KOPT-K1 (cell line): ENCODE results near the gene ARID2.

Source experiments
- H3K27ac ChIP-seq: fragments of 200-600 bp; sonication (generic); 2 replicates; pipeline ENCODE4 v1.5.1; 2016; ENCODE audit warnings: antibody characterized with exemption, mild to moderate bottlenecking, low read depth, low read length; ENCODE audit not compliant: poor library complexity, severe bottlenecking
- H3K36me3 ChIP-seq: fragments of 200-600 bp; sonication (generic); 2 replicates; pipeline ENCODE4 v1.5.1; 2017; ENCODE audit warnings: antibody characterized with exemption, mild to moderate bottlenecking, low read length, moderate library complexity; ENCODE audit not compliant: insufficient read depth
- H3K9me3 ChIP-seq: fragments of 200-600 bp; sonication (generic); 2 replicates; pipeline ENCODE4 v1.5.1; 2017; ENCODE audit warnings: antibody characterized with exemption, low read length, mild to moderate bottlenecking; ENCODE audit not compliant: insufficient read depth, poor library complexity, severe bottlenecking

ARID2 gene

GRCh38 chr12:45768194-45768593 is 38.7 kb downstream of the ARID2 start:
- H3K9me3 ChIP-seq, result peaks cover 34% of the 10 kb centered on the region
- H3K36me3 ChIP-seq, result peaks cover 38% of the 10 kb centered on the region
- H3K27ac ChIP-seq, result no peak overlapping the region

- no peak overlapping the region for H3K27ac ChIP-seq
- peaks cover 19% of the 10 kb centered on the region for H3K9me3 ChIP-seq
- H3K36me3 ChIP-seq, result peaks cover 18% of the 10 kb centered on the region
Measured at GRCh38 chr12:45773747-45774146, 44.2 kb downstream of the ARID2 start.

- H3K9me3 ChIP-seq, result peaks cover 10% of the 10 kb centered on the region
Measured at GRCh38 chr12:45774508-45775162, 45.1 kb downstream of the ARID2 start.

GRCh38 chr12:45775465-45775864 is 46.0 kb downstream of the ARID2 start:
- H3K36me3 ChIP-seq, result peaks cover 2% of the 10 kb centered on the region; the same call in 1 of the 2 replicates
- peaks cover 2% of the 10 kb centered on the region for H3K9me3 ChIP-seq
- H3K27ac ChIP-seq, result no peak overlapping the region

More at GRCh38 chr12:45774508-45775162, 45.1 kb downstream of the ARID2 start:
- Histone ChIP-seq H3K27ac (no peak overlapping the region), H3K36me3 (peaks cover 9% of the 10 kb centered on the region)

- Histone ChIP-seq H3K36me3 (no peaks in the 10 kb centered on the region), H3K27ac (no peak overlapping the region), H3K9me3 (no peaks in the 10 kb centered on the region)
Measured at GRCh38 chr12:45775964-45776363, 46.5 kb downstream of the ARID2 start.

GRCh38 chr12:45779936-45780335 is 50.4 kb downstream of the ARID2 start:
- H3K27ac ChIP-seq, result no peak overlapping the region
- no peaks in the 10 kb centered on the region for H3K9me3 ChIP-seq
- no peaks in the 10 kb centered on the region for H3K36me3 ChIP-seq

GRCh38 chr12:45781080-45781479 is 51.6 kb downstream of the ARID2 start:
- no peaks in the 10 kb centered on the region; the same call in 1 of the 2 replicates for H3K36me3 ChIP-seq
- no peak overlapping the region for H3K27ac ChIP-seq
- no peaks in the 10 kb centered on the region for H3K9me3 ChIP-seq

GRCh38 chr12:45785315-45785714 is 55.8 kb downstream of the ARID2 start:
- no peaks in the 10 kb centered on the region for H3K9me3 ChIP-seq
- no peaks in the 10 kb centered on the region; the same call in 1 of the 2 replicates for H3K36me3 ChIP-seq
- no peak overlapping the region for H3K27ac ChIP-seq

GRCh38 chr12:45789025-45789424 is 59.5 kb downstream of the ARID2 start:
- Histone ChIP-seq H3K9me3 (no peaks in the 10 kb centered on the region), H3K27ac (no peak overlapping the region), H3K36me3 (peaks cover 3% of the 10 kb centered on the region)

- peaks cover 4% of the 10 kb centered on the region for H3K9me3 ChIP-seq
- peaks cover 12% of the 10 kb centered on the region for H3K36me3 ChIP-seq
- H3K27ac ChIP-seq, result no peak overlapping the region
Measured at GRCh38 chr12:45794422-45794821, 64.9 kb downstream of the ARID2 start.

- no peaks in the 10 kb centered on the region for H3K9me3 ChIP-seq
- H3K27ac ChIP-seq, result no peak overlapping the region
- H3K36me3 ChIP-seq, result peaks cover 13% of the 10 kb centered on the region
Measured at GRCh38 chr12:45801625-45802024, 72.1 kb downstream of the ARID2 start.

GRCh38 chr12:45803111-45803510 is 73.6 kb downstream of the ARID2 start:
- Histone ChIP-seq H3K27ac (no peak overlapping the region), H3K36me3 (peaks cover 13% of the 10 kb centered on the region), H3K9me3 (no peaks in the 10 kb centered on the region)

- no peaks in the 10 kb centered on the region for H3K9me3 ChIP-seq
- peaks cover 84% of the 10 kb centered on the region for H3K36me3 ChIP-seq
- no peak overlapping the region for H3K27ac ChIP-seq
Measured at GRCh38 chr12:45816652-45817051, 87.1 kb downstream of the ARID2 start.

- peaks cover 23% of the 10 kb centered on the region for H3K9me3 ChIP-seq
- peaks cover 83% of the 10 kb centered on the region for H3K36me3 ChIP-seq
- no peak overlapping the region for H3K27ac ChIP-seq
Measured at GRCh38 chr12:45827974-45828373, 98.5 kb downstream of the ARID2 start.

- no peak overlapping the region for H3K27ac ChIP-seq
- peaks cover 23% of the 10 kb centered on the region for H3K9me3 ChIP-seq
- peaks cover 79% of the 10 kb centered on the region for H3K36me3 ChIP-seq
Measured at GRCh38 chr12:45828402-45828801, 98.9 kb downstream of the ARID2 start.

GRCh38 chr12:45831590-45831989 is 102.1 kb downstream of the ARID2 start:
- Histone ChIP-seq H3K27ac (no peak overlapping the region), H3K36me3 (peaks cover 72% of the 10 kb centered on the region), H3K9me3 (peaks cover 27% of the 10 kb centered on the region)
